Right renal pelvis (tissue), 4 donors: ENCODE data around the gene SZRD1. TPM values are rescaled to one million over a fixed set of nuclear protein-coding genes. Genes with fewer than 3 reads are reported as not detected.

Experiments used
- DNase-seq, 4 donors: peaks; one replicate each; pipeline ENCODE4 v3.0.0-alpha.2; 2013; ENCODE audit warnings: low read depth in 4 of 4, low spot score in 3 of 4, missing footprints in 1 of 4
- polyA plus RNA-seq, 4 donors: library from polyadenylated mRNA; unstranded; fragments of 120-200 nt; gene quantifications; one replicate each; pipeline ENCODE4 v1.2.1, GENCODE V29; 2013; ENCODE audit not compliant: insufficient read length in 4 of 4

Gene SZRD1
- polyA plus RNA-seq, 4 donors = 114 to 121 (median 116) TPM

DNA sequence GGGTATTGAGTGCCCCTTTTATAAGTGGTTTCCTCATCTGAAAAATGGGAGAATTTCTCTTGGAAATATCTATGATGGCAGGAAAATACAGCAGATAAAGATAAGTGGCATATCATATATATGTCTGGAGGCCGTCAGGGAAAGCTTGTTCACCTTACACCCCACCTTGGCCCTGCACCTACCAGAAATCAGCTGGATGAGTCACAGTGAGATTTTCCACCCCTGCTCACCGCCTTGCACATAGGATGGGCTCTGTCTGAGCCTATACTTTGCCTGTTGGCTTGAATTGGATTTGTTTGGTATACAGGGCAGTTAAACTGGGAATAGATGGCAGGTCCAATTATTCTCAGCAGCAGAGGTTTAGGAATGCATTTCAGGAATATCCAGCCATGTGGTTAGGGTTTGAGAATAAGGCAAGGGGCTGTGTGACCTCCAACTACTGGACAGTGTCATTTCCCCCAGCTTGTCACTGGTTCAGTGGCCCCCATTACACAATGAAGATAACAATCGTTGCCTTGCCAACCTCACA is 70.0 kb downstream of the SZRD1 start, which contains the start of gene SPATA21:
Gene SPATA21 (minus strand): TSS at position 479 of the 529 bp plus-strand sequence. CDS start 6,053 bp downstream, outside the sequence.
- no peak for DNase-seq

DNA sequence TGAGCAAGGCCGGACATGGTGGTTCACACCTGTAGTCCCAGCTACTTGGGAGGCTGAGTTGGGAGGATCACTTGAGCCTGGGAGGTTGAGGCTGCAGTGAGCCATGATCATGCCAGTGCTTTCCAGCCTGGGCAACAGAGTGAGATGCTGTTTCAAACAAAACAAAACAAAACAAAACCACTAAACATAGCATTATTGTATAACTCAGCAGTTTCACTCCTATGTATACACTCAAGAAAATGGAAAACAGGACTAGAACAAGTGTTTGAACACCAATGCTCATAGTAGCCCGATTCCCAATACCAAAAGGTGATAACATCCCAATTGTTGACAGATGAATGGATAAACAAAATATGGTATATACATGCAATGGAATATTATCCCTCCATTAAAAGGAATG is 71.5 kb downstream of the SZRD1 start:
- no peak for DNase-seq

DNA sequence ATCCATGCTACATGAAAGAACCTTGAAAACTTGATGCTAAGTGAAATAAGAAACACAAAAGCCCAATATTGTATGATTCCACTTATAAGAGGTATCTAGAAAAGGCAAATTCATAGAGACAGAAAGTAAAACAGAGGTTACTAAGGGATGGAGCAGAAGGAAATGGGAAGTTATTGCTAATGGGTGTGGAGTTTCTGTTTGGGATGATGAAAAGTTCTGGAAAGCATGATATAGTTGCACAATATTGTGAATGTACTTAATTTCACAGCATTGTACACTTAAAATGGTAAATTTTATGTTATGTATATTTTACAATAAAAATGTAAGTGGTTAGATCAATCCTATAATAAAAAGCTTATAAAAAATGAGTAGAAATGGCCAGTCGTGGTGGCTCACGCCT is 71.9 kb downstream of the SZRD1 start:
- no peak for DNase-seq

DNA sequence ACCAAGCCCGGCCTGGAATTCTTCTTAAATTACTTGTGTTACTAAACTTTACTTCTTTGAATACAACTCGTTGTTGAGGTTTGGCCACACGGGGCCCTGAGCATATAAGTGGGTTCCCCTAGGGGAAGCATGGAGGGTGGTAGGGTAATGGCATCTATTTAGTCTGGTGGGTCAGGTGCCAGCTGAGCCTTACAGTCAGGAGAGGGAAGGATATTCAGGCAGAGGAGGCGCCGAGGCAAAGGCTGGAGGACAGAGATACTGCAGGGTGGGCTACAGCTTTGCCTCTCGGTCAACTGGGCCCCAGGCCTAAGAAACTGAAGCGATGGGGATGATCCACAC is 73.1 kb downstream of the SZRD1 start:
- no peak for DNase-seq

DNA sequence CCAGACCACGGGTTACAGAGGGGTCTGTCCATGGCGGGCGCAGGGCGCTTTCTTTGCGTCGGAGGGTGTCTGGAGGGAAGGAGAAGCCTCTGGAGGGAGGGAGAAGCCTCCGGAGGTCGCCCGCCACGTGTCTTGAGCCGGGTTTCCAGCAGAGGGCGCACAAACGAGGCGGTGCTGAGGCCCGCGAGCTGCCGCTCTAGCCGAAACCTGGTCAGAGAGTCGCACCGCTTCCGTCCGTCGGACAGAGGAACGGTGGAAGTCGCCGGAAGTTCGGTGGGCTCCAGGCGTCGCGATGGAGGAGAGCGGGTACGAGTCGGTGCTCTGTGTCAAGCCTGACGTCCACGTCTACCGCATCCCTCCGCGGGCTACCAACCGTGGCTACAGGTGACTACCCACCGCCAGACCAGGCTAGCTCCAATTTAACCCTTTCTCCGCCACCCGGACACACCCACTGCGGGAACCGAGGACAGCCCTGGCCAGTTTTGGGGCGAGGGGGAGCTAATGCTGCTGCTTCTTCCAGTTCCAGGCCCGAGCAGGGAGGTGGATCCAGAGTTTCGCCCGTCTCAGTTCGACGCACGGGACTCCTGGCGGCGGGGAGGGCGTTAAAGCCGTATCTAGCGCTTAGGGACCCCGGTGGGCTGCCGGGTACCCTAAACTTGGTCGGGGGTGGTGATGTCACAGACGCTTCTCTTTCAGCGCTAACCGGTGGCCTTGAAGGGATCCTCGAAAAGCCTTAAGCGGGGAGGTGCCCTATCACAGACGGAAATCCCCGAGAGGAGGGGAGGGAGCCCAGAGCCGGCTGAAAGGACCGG is 73.6 kb downstream of the SZRD1 start, which contains the start of gene NECAP2:
Gene NECAP2 (plus strand): TSS at position 255 of the 812 bp plus-strand sequence. CDS start 38 bp downstream, at position 293.
- peak; percentile 81 to 90 (median 82) for DNase-seq

DNA sequence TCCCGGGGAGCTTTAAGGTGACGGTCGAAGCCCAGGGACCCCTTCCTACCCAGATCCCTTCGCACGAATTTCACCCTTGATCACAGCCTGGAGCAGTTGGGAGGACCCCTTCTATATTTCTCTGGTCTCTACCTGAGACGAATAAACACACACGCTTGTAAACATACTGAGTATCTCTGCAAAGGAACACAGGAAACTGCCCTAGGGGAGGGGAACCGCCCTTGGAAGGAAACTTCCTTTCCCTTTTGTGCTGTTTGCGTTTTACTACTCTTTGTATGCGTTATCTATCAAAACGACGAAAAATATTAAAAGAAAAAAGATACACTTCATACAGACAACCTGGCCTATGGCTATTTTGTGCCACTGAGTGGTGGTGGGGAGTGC is 74.2 kb downstream of the SZRD1 start:
- no peak for DNase-seq

DNA sequence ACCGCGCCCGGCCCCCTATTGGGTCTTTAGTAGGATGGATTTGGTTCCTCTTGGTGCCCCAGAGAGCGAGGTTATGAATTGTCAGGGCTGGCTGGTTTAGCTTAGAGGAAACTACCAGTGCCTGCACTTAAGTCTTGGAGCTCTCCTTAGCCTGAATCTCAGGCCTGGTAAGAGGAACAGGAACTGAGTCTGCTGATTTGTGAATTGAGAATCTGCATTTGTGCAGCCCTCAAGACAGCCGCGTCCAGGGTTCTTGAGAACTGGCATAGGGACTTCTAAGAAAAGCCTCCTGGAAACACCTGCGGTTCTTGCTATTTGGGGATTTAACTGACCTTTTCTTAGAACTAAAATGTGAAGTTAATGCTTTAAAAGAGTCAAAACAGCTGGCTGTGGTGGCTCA is 75.2 kb downstream of the SZRD1 start:
- no peak for DNase-seq

DNA sequence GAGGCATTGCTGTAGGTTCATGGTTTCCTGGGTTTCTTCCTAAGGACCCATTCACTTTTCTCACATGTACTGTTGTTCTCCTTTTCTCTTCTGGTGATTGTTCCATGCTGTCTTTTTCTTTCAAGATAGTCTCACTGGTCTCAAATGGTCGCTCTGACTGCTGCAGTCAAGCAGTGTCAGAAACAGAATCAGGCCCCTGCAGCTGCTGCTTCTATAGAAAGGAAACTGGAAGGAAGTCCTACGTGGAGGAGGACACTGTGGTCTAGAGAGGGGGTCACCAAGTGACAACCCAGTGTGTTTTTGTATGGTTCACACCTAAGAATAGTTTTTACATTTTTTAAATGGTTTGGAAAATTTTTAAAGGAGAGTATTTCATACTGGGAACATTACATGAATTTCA is 75.9 kb downstream of the SZRD1 start:
- DNase-seq = no peak

DNA sequence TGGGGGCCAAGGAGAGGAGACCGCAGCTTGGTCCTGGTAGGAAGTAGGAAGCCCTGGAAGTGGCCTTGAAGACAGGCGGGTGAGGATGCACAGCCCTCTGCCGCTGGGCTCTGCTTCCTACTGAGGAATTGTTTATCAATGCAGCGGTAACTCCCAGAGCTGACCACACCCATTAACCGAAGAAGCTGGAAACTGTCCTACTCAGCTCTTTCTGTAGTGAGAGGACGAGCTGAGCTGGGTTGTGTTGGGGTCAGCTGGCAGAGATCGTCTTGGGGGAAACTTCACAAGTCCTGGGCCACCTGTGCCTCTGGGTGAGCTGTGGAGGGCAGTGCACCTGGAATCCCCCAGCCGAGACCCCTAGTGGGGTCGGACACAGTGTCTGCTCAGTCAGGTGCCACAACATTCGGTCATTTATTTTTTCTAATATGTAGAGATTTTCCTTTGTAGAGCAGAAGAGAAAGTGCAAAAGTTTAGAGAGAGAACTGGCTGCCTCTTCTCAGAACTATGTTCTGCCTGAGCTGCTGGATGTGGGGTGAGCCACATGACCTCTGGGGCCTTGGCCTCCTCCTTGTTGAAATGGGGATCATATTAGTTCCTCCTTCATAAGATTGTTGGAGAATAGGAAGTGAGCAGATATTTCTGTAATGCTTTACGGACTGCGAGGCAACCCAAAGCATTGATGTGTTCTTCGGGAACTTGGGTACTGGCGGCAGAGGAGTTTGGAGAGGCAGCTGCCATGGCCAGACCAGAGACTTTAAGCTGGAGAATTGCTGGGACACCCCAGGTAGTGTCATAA is 77.1 kb downstream of the SZRD1 start:
- no peak for DNase-seq

DNA sequence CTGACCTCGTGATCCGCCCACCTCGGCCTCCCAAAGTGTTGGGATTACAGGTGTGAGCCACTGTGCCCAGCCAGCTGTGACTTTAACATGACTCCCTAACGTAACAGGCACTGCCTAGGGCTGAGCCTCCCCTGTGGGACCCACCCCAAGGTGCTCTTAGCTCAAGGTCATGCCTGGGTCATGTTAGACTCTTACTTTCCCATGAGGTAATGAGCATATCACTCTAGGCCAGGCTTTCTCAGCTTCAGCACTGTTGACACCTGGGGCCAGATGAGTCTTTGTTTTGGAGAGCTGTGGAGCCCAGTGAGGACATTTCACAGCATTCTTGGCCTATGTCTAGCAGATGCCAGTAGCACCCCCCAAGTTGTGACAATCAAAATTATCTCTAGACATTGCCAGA is 78.0 kb downstream of the SZRD1 start:
- no peak for DNase-seq

DNA sequence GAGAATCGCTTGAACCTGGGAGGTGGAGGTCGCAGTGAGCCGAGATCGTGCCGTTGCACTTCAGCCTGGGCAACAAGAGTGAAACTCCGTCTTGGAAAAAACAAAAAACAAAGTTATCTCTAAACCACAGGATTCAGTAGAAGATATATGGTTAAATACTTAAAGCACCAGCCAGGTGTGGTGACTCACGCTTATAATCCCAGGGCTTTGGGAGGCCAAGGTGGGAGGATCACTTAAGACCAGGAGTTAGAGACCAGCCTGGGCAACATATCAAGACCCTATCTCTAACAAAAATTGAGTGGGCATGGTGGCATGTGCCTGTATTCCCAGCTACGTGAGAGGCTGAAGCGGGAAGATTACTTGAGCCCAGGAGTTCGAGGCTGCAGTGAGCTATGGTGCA is 79.1 kb downstream of the SZRD1 start:
- DNase-seq = no peak

DNA sequence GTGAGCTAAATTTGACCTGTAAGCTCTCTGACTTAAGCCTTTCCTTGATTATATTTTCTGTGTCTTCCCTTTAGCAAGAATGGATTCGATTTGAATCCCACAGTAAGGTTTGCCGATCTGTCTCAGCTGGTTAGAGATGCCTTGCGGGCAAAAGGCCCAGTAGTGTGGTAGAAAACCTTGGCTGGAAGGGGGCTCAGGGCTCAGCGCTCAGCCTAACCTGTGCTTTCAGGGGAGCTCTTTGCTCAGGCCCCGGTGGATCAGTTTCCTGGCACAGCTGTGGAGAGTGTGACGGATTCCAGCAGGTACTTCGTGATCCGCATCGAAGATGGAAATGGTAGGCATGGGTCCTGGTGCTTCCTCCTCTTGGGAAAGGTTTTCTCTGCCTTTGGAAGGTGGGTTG is 80.6 kb downstream of the SZRD1 start:
- no peak for DNase-seq

Other genes starting within 250 kb of the SZRD1 start
- gene EPHA2, start 211.2 kb upstream of the SZRD1 start, polyA plus RNA-seq = 10 to 100 TPM; 14.7 to 19.7 (median 17.7) TPM
- 10 to 100 TPM; 17.1 to 22.0 (median 20.8) TPM for gene ARHGEF19, start 154.6 kb upstream of the SZRD1 start, polyA plus RNA-seq
- 1 to 10 TPM; 4.0 to 7.6 (median 5.7) TPM for gene CPLANE2, start 130.1 kb upstream of the SZRD1 start, polyA plus RNA-seq
- 10 to 100 TPM; 21.1 to 24.8 (median 22.1) TPM for gene FBXO42, start 14.8 kb upstream of the SZRD1 start, polyA plus RNA-seq
- gene SPATA21, start 70.2 kb downstream of the SZRD1 start, polyA plus RNA-seq = under 1 TPM in 1 of 4 donors, not detected in 3; 0.17 TPM
- gene NECAP2, start 73.5 kb downstream of the SZRD1 start, polyA plus RNA-seq = 10 to 100 TPM; 64.2 to 72.9 (median 69.4) TPM
- gene RNU1-1, start 147.0 kb downstream of the SZRD1 start, polyA plus RNA-seq = not detected
- 100 to 1,000 TPM in 1 of 4 donors, 10 to 100 TPM in 3; 70.5 to 157 (median 88.6) TPM for gene NBPF1, start 246.3 kb downstream of the SZRD1 start, polyA plus RNA-seq